Testis (tissue), 2 donors: ENCODE measurements around the gene C4A.

Experiments used
- CTCF ChIP-seq, 3 experiments: fragments of 450-650 bp in 2 of 3; fragments of 200-600 bp in 1 of 3; sonication (generic) in 1 of 3; IDR thresholded peaks; one replicate each; pipeline ENCODE4 v1.5.1; 2016 to 2019; ENCODE audit warnings: antibody characterized with exemption in 3 of 3, mild to moderate bottlenecking in 2 of 3, moderate library complexity in 1 of 3
- POLR2A ChIP-seq: fragments of 450-650 bp; IDR thresholded peaks from one replicate; pipeline ENCODE4 v1.6.1; 2017; ENCODE audit warnings: antibody characterized with exemption, mild to moderate bottlenecking, moderate library complexity

- TF ChIP-seq POLR2A = no peak
- TF ChIP-seq CTCF (IDR thresholded peaks at IDR 0.05) = no peak
Observed at GRCh38 chr6:31952890-31953289, 29.0 kb upstream of the C4A start.
